Measurements from ENCODE around the gene CCDC188.

CCDC188 gene

GRCh38 chr22:20131859-20132685, 18.8 kb downstream of the CCDC188 start:
- no peak for DNase-seq

- DNase-seq, result no peak
These were observed 19.3 kb downstream of the CCDC188 start, which contains the start of gene ZDHHC8 for GRCh38 chr22:20131597-20131858. Gene ZDHHC8 (plus strand): TSS chr22:20131804. CDS start chr22:20131948, 144 bp downstream.

GRCh38 chr22:20130731-20131596, 19.9 kb downstream of the CCDC188 start:
- no peak for DNase-seq

- DNase-seq, result no peak
These were observed 20.5 kb downstream of the CCDC188 start for GRCh38 chr22:20130319-20130718.

GRCh38 chr22:20129747-20130014, 21.2 kb downstream of the CCDC188 start:
- no peak for DNase-seq

- DNase-seq, result no peak
These were observed 21.7 kb downstream of the CCDC188 start for GRCh38 chr22:20128902-20129746.

- no peak for DNase-seq
These were observed 22.3 kb downstream of the CCDC188 start for GRCh38 chr22:20128619-20128901.

- DNase-seq, result no peak
These were observed 22.8 kb downstream of the CCDC188 start for GRCh38 chr22:20127869-20128618.

GRCh38 chr22:20127318-20127868, 23.5 kb downstream of the CCDC188 start:
- DNase-seq, result no peak

- DNase-seq, result no peak
These were observed 24.4 kb downstream of the CCDC188 start for GRCh38 chr22:20126284-20127029.

- no peak for DNase-seq
These were observed 25.4 kb downstream of the CCDC188 start for GRCh38 chr22:20125201-20126174.

GRCh38 chr22:20124083-20124787, 26.6 kb downstream of the CCDC188 start:
- DNase-seq, result no peak

GRCh38 chr22:20123366-20124082, 27.3 kb downstream of the CCDC188 start:
- no peak for DNase-seq

- DNase-seq, result no peak
These were observed 28.9 kb downstream of the CCDC188 start for GRCh38 chr22:20121856-20122415.

- DNase-seq, result no peak
These were observed 32.4 kb downstream of the CCDC188 start for GRCh38 chr22:20118300-20119020.

- DNase-seq, result no peak
These were observed 33.1 kb downstream of the CCDC188 start for GRCh38 chr22:20117633-20118299.

GRCh38 chr22:20116951-20117632, 33.8 kb downstream of the CCDC188 start, which contains the start of gene TRMT2A:
Gene TRMT2A (minus strand): TSS chr22:20117226. CDS start chr22:20116906, 320 bp downstream.
- DNase-seq, result peak; percentile 77 to 90
